GM23338 (cell line): ENCODE measurements around the gene MRGPRF. TPM values are rescaled to one million over a fixed set of nuclear protein-coding genes. Genes with fewer than 3 reads are reported as not detected.

Source experiments
- ATAC-seq: fragments of 200-7000 bp; cut with Tn5 transposase; 3 replicates; pipeline ENCODE4 v1.9.1; 2020
- DNase-seq: peaks from one replicate; pipeline ENCODE4 v3.0.0-alpha.2; 2015; ENCODE audit warnings: low spot score
- H2AFZ ChIP-seq: fragments of 200-600 bp; sonication (generic); 2 replicates; pipeline ENCODE4 v1.8.0; 2016; ENCODE audit warnings: antibody characterized with exemption, mild to moderate bottlenecking, moderate library complexity
- H3F3A ChIP-seq: fragments of 200-600 bp; sonication (generic); replicated peaks from 2 replicates; pipeline ENCODE4 v1.8.0; 2017; ENCODE audit warnings: antibody characterized with exemption, mixed run types, low read depth
- H3K27ac ChIP-seq: fragments of 200-600 bp; sonication (generic); 2 replicates; pipeline ENCODE4 v1.6.1; 2016; ENCODE audit warnings: low read depth
- H3K27me3 ChIP-seq: fragments of 200-600 bp; sonication (generic); 2 replicates; pipeline ENCODE4 v1.8.0; 2016; ENCODE audit warnings: mild to moderate bottlenecking, mixed run types, moderate library complexity; ENCODE audit not compliant: insufficient read depth
- H3K36me3 ChIP-seq: fragments of 200-600 bp; sonication (generic); 2 replicates; pipeline ENCODE4 v1.8.0; 2016; ENCODE audit warnings: mild to moderate bottlenecking; ENCODE audit not compliant: insufficient read depth
- H3K4me1 ChIP-seq: fragments of 200-600 bp; sonication (generic); 2 replicates; pipeline ENCODE4 v1.8.0; 2016; ENCODE audit warnings: mild to moderate bottlenecking, moderate library complexity; ENCODE audit not compliant: insufficient read depth
- H3K4me2 ChIP-seq: fragments of 200-600 bp; sonication (generic); 2 replicates; pipeline ENCODE4 v1.7.1; 2017; ENCODE audit warnings: mixed run types
- H3K4me3 ChIP-seq: fragments of 200-600 bp; sonication (generic); 2 replicates; pipeline ENCODE4 v1.6.1; 2016; ENCODE audit warnings: mixed run types
- H3K79me2 ChIP-seq: fragments of 200-600 bp; sonication (generic); replicated peaks from 2 replicates; pipeline ENCODE4 v1.8.0; 2017; ENCODE audit warnings: mild to moderate bottlenecking; ENCODE audit not compliant: insufficient read depth
- H3K9me2 ChIP-seq: fragments of 200-600 bp; sonication (generic); 2 replicates; pipeline ENCODE4 v1.8.0; 2017; ENCODE audit not compliant: insufficient read depth
- H4K20me1 ChIP-seq: fragments of 200-600 bp; sonication (generic); replicated peaks from 2 replicates; pipeline ENCODE4 v1.8.0; 2017; ENCODE audit warnings: mild to moderate bottlenecking; ENCODE audit not compliant: insufficient read depth
- H3K27ac Mint-ChIP-seq: 2 replicates; pipeline ENCODE4 v1.8.0; 2020; ENCODE audit warnings: inconsistent platforms, mild to moderate bottlenecking, moderate library complexity, mixed read lengths
- H3K27me3 Mint-ChIP-seq: 3 replicates; pipeline ENCODE4 v1.8.0; 2022; ENCODE audit warnings: low read depth, mild to moderate bottlenecking, moderate library complexity, mixed read lengths, inconsistent platforms; ENCODE audit not compliant: insufficient read depth, poor library complexity
- H3K36me3 Mint-ChIP-seq: 3 replicates; pipeline ENCODE4 v1.8.0; 2021; ENCODE audit warnings: low read depth, mild to moderate bottlenecking, inconsistent platforms, moderate library complexity, mixed read lengths
- H3K4me1 Mint-ChIP-seq: 3 replicates; pipeline ENCODE4 v1.8.0; 2020; ENCODE audit warnings: mild to moderate bottlenecking, inconsistent platforms, mixed read lengths
- H3K4me3 Mint-ChIP-seq: 3 replicates; pipeline ENCODE4 v1.8.0; 2021; ENCODE audit warnings: moderate library complexity, mild to moderate bottlenecking, inconsistent platforms, mixed read lengths
- H3K9me3 Mint-ChIP-seq: 3 replicates; pipeline ENCODE4 v1.8.0; 2020; ENCODE audit warnings: moderate library complexity, mild to moderate bottlenecking, inconsistent platforms, mixed read lengths
- EZH2 ChIP-seq: fragments of 200-600 bp; sonication (generic); IDR thresholded peaks from one replicate; pipeline ENCODE4 v1.8.0; 2017; ENCODE audit warnings: antibody characterized with exemption, mild to moderate bottlenecking, low read depth; ENCODE audit not compliant: unreplicated experiment
- EZH2phosphoT487 ChIP-seq: fragments of 200-600 bp; sonication (generic); IDR thresholded peaks from one replicate; pipeline ENCODE4 v1.8.1; 2018; ENCODE audit warnings: antibody characterized with exemption; ENCODE audit not compliant: unreplicated experiment
- NANOG ChIP-seq: IDR thresholded peaks from 2 replicates; pipeline ENCODE4 v1.6.1; 2016; ENCODE audit warnings: antibody characterized with exemption, borderline replicate concordance
- POLR2AphosphoS5 ChIP-seq: IDR thresholded peaks from 2 replicates; pipeline ENCODE4 v1.6.1; 2016; ENCODE audit warnings: antibody characterized with exemption, low read depth
- STAT1 ChIP-seq: IDR thresholded peaks from one replicate; pipeline ENCODE4 v1.6.1; 2016; ENCODE audit warnings: antibody characterized with exemption; ENCODE audit not compliant: unreplicated experiment
- ZNF114 ChIP-seq: fragments of 250-450 bp; sonication (Bioruptor Pico); IDR thresholded peaks from 2 replicates; pipeline ENCODE4 v1.5.0; 2020; ENCODE audit warnings: mild to moderate bottlenecking, moderate library complexity
- ZNF331 ChIP-seq: fragments of 250-450 bp; sonication (Bioruptor Pico); IDR thresholded peaks from 2 replicates; pipeline ENCODE4 v1.5.0; 2020; ENCODE audit warnings: low read depth, mild to moderate bottlenecking, moderate library complexity
- polyA plus RNA-seq: library from polyadenylated mRNA; unstranded; fragments of >200 nt; fragmentation: Nextera tagmentation; extraction: Ambion mirVana; gene quantifications from 2 replicates; pipeline ENCODE4 v1.2.1, GENCODE V29; 2016
- total RNA-seq: library from RNA; depleted of rRNA; stranded (reverse); fragments of >200 nt; shearing (Covaris generic); gene quantifications from 2 replicates; pipeline ENCODE4 v1.2.3, GENCODE V29; 2014
- TF ChIP-seq, protein P1 (sequence below): IDR thresholded peaks from one replicate; pipeline ENCODE4 v1.6.1; 2018; ENCODE audit warnings: antibody characterized with exemption; ENCODE audit not compliant: unreplicated experiment
- TF ChIP-seq, protein P2 (sequence below), 2 experiments: fragments of 200-600 bp in 1 of 2; sonication (generic) in 1 of 2; conservative IDR thresholded peaks; 2 replicates each; pipeline versions ENCODE4 v1.5.1 to v1.6.1; 2016 to 2017; ENCODE audit warnings: antibody characterized with exemption in 2 of 2, low read depth in 2 of 2, mild to moderate bottlenecking in 2 of 2, moderate library complexity in 1 of 2

Gene MRGPRF
- total and polyA plus RNA-seq, 2 experiments from 2014 or later: 3.3 to 9.0 TPM

DNA sequence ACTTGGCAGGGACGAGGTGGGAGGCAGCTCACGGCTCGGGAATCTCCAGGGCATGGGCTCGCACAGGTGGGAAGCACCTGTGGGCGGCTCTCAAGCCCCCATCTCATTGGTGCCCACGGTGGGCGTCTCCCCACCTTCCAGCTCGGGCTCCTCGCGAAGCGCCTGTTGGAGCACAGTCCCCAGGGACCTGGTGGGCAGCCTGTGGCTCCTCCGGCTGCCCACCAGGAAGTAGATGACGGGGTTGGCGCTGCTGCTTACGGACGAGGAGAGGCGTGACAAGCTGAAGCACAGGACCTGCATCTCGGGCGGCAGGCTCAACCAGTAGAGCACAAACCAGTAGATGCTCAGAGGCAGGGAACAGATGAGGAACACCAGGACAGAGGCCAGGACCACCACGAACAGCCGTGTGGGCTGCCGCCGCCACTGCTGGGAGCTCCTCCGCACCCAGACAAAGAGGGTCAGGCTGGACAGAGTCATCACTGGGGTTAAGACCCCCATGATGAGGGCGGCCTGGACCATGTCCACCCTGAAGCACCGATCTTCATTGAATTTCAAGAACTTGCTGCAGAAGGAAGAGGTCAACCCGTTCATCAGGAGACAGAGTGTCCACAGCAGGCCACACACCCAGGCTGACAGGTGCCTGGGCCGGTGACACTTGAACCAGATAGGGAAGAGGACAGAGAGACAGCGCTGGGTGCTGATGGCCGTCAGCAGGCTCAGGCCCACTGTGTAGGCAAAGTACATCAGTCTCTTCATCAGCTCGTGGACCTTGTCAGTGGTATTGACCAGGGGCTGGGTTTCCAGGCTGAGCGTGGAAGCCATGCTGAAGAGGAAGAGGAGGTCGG lies 32.9 kb downstream of the MRGPRF start:
- Histone ChIP-seq H3F3A (no peaks in the 10 kb centered on the region), H3K27ac (no peak overlapping the region), H3K36me3 (no peaks in the 10 kb centered on the region), H3K27me3 (no peaks in the 10 kb centered on the region), H3K4me1 (no peaks in the 10 kb centered on the region), H3K79me2 (no peaks in the 10 kb centered on the region), H3K4me2 (no peak overlapping the region), H2AFZ (peak overlapping the region; percentile 47; the same call in 1 of the 2 replicates), H3K4me3 (no peak overlapping the region), H3K9me2 (0 out of 2 replicates have a peak, but pooled peaks cover 2% of the 10 kb centered on the region), H4K20me1 (no peaks in the 10 kb centered on the region)
- DNase-seq (no peak), ATAC-seq (peak; percentile 58)
- H3K27ac Mint-ChIP-seq: no peak overlapping the region
- H3K27me3 Mint-ChIP-seq: no peaks in the 10 kb centered on the region
- peaks cover 5% of the 10 kb centered on the region; the same call in 2 of the 3 replicates for H3K9me3 Mint-ChIP-seq
- peaks cover 7% of the 10 kb centered on the region for H3K4me1 Mint-ChIP-seq
- TF ChIP-seq EZH2phosphoT487: no peak
- no peak for TF ChIP-seq POLR2AphosphoS5
- TF ChIP-seq, protein P1, sequence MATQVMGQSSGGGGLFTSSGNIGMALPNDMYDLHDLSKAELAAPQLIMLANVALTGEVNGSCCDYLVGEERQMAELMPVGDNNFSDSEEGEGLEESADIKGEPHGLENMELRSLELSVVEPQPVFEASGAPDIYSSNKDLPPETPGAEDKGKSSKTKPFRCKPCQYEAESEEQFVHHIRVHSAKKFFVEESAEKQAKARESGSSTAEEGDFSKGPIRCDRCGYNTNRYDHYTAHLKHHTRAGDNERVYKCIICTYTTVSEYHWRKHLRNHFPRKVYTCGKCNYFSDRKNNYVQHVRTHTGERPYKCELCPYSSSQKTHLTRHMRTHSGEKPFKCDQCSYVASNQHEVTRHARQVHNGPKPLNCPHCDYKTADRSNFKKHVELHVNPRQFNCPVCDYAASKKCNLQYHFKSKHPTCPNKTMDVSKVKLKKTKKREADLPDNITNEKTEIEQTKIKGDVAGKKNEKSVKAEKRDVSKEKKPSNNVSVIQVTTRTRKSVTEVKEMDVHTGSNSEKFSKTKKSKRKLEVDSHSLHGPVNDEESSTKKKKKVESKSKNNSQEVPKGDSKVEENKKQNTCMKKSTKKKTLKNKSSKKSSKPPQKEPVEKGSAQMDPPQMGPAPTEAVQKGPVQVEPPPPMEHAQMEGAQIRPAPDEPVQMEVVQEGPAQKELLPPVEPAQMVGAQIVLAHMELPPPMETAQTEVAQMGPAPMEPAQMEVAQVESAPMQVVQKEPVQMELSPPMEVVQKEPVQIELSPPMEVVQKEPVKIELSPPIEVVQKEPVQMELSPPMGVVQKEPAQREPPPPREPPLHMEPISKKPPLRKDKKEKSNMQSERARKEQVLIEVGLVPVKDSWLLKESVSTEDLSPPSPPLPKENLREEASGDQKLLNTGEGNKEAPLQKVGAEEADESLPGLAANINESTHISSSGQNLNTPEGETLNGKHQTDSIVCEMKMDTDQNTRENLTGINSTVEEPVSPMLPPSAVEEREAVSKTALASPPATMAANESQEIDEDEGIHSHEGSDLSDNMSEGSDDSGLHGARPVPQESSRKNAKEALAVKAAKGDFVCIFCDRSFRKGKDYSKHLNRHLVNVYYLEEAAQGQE: no peak
- no peak for TF ChIP-seq ZNF331 (CRISPR knock-in tag)
- no peak overlapping the region for H3K4me3 Mint-ChIP-seq
- no peaks in the 10 kb centered on the region for H3K36me3 Mint-ChIP-seq

DNA sequence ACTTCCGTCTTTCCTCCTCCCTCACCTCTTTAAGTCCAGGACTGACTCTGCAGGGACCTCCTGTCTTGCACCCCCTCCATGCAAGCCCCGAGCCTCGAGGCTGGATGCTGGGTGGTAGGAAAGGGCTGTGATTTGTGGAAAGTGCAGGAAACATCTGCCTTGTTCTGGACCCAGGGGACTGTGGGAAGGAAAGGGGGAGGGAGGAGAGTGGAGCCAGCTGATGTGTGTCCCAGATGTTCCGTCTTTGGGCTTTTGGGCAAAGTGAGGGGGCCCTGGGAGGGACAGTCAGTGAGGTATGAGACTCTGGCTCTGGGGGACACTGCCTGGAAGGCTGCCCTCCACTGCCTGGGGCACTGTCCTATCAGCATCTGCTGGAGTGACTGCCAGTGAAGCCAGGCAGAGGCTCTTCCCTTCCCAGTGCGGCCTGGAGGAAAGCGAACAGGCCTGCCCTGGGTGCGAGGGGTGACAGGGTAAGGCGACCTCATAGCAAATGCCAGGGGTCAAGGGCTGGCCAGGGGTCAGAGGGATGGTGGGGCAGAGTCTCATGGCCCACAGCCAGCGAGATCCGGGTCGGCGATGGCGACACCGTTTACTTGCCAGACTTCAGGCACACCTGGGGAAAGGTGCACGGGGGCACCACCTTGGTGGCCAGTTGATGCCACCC lies 34.0 kb downstream of the MRGPRF start:
- H3K4me1 Mint-ChIP-seq: peaks cover 7% of the 10 kb centered on the region
- H3K27me3 Mint-ChIP-seq: no peaks in the 10 kb centered on the region
- no peak overlapping the region for H3K27ac Mint-ChIP-seq
- Histone ChIP-seq H3K27ac (no peak overlapping the region), H3K79me2 (no peaks in the 10 kb centered on the region), H3K27me3 (no peaks in the 10 kb centered on the region), H3K36me3 (no peaks in the 10 kb centered on the region), H3K4me2 (no peak overlapping the region), H3F3A (no peaks in the 10 kb centered on the region), H3K4me1 (no peaks in the 10 kb centered on the region), H2AFZ (no peak overlapping the region), H4K20me1 (no peaks in the 10 kb centered on the region), H3K4me3 (no peak overlapping the region), H3K9me2 (0 out of 2 replicates have a peak, but pooled peaks cover 3% of the 10 kb centered on the region)
- no peak overlapping the region for H3K4me3 Mint-ChIP-seq
- DNase-seq (no peak), ATAC-seq (no peak)
- H3K9me3 Mint-ChIP-seq: peaks cover 11% of the 10 kb centered on the region
- peaks cover 3% of the 10 kb centered on the region; the same call in 2 of the 3 replicates for H3K36me3 Mint-ChIP-seq
- no peak for TF ChIP-seq STAT1
- no peak for TF ChIP-seq POLR2AphosphoS5
- TF ChIP-seq, protein P2, sequence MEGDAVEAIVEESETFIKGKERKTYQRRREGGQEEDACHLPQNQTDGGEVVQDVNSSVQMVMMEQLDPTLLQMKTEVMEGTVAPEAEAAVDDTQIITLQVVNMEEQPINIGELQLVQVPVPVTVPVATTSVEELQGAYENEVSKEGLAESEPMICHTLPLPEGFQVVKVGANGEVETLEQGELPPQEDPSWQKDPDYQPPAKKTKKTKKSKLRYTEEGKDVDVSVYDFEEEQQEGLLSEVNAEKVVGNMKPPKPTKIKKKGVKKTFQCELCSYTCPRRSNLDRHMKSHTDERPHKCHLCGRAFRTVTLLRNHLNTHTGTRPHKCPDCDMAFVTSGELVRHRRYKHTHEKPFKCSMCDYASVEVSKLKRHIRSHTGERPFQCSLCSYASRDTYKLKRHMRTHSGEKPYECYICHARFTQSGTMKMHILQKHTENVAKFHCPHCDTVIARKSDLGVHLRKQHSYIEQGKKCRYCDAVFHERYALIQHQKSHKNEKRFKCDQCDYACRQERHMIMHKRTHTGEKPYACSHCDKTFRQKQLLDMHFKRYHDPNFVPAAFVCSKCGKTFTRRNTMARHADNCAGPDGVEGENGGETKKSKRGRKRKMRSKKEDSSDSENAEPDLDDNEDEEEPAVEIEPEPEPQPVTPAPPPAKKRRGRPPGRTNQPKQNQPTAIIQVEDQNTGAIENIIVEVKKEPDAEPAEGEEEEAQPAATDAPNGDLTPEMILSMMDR (conservative IDR thresholded peaks at IDR 0.05; ENCODE audit: low read depth in 2 of 2): no peak
- TF ChIP-seq, protein P1: no peak
- TF ChIP-seq NANOG: no peak
- no peak for TF ChIP-seq ZNF114 (CRISPR knock-in tag)
- no peak for TF ChIP-seq ZNF331 (CRISPR knock-in tag)
- TF ChIP-seq EZH2: no peak
